ENCODE measurements around the gene RBFOX1.

Gene RBFOX1

GRCh38 chr16:7373776-7374175 is 41.1 kb downstream of the RBFOX1 start:
- DNase-seq (ENCODE audit: low spot score) = no peak

- no peak for DNase-seq (ENCODE audit: low spot score)
Measured at GRCh38 chr16:7374614-7375174, 42.0 kb downstream of the RBFOX1 start.

- DNase-seq (ENCODE audit: low spot score) = no peak
Measured at GRCh38 chr16:7376227-7376626, 43.6 kb downstream of the RBFOX1 start.

- DNase-seq (ENCODE audit: low spot score) = no peak
Measured at GRCh38 chr16:7377231-7377630, 44.6 kb downstream of the RBFOX1 start.

- no peak for DNase-seq (ENCODE audit: low spot score)
Measured at GRCh38 chr16:7378024-7378695, 45.5 kb downstream of the RBFOX1 start.

GRCh38 chr16:7380441-7380840 is 47.8 kb downstream of the RBFOX1 start:
- no peak for DNase-seq (ENCODE audit: low spot score)

- DNase-seq (ENCODE audit: low spot score) = no peak
Measured at GRCh38 chr16:7380911-7381310, 48.3 kb downstream of the RBFOX1 start.

GRCh38 chr16:7381671-7382070 is 49.0 kb downstream of the RBFOX1 start:
- no peak for DNase-seq (ENCODE audit: low spot score)

- DNase-seq (ENCODE audit: low spot score) = no peak
Measured at GRCh38 chr16:7382521-7382920, 49.9 kb downstream of the RBFOX1 start.

- DNase-seq (ENCODE audit: low spot score) = no peak
Measured at GRCh38 chr16:7390974-7391373, 58.3 kb downstream of the RBFOX1 start.

GRCh38 chr16:7391694-7392093 is 59.0 kb downstream of the RBFOX1 start:
- DNase-seq (ENCODE audit: low spot score) = no peak

- no peak for DNase-seq (ENCODE audit: low spot score)
Measured at GRCh38 chr16:7392206-7392605, 59.6 kb downstream of the RBFOX1 start.

- DNase-seq (ENCODE audit: low spot score) = no peak
Measured at GRCh38 chr16:7393680-7394079, 61.0 kb downstream of the RBFOX1 start.

GRCh38 chr16:7394720-7395336 is 62.2 kb downstream of the RBFOX1 start:
- DNase-seq (ENCODE audit: low spot score) = no peak

GRCh38 chr16:7397901-7398300 is 65.3 kb downstream of the RBFOX1 start:
- peak; percentile 33 for DNase-seq (ENCODE audit: low spot score)

- no peak for DNase-seq (ENCODE audit: low spot score)
Measured at GRCh38 chr16:7398536-7398935, 65.9 kb downstream of the RBFOX1 start.

- no peak for DNase-seq (ENCODE audit: low spot score)
Measured at GRCh38 chr16:7399296-7399695, 66.7 kb downstream of the RBFOX1 start.

GRCh38 chr16:7400117-7400890 is 67.7 kb downstream of the RBFOX1 start:
- DNase-seq (ENCODE audit: low spot score) = no peak

- no peak for DNase-seq (ENCODE audit: low spot score)
Measured at GRCh38 chr16:7404217-7404616, 71.6 kb downstream of the RBFOX1 start.

- no peak for DNase-seq (ENCODE audit: low spot score)
Measured at GRCh38 chr16:7405166-7405565, 72.5 kb downstream of the RBFOX1 start.

GRCh38 chr16:7408700-7409365 is 76.2 kb downstream of the RBFOX1 start:
- no peak for DNase-seq (ENCODE audit: low spot score)

- DNase-seq (ENCODE audit: low spot score) = no peak
Measured at GRCh38 chr16:7419441-7419840, 86.8 kb downstream of the RBFOX1 start.
